ENCODE results near the gene REG1B. TPM values are rescaled to one million over a fixed set of nuclear protein-coding genes. Genes with fewer than 3 reads are reported as not detected.

REG1B gene
- total RNA-seq, result not detected in 2 replicates

GRCh38 chr2:79087785-79088364 lies at the start of gene REG1B:
TSS of gene REG1B (minus strand) at chr2:79087993. CDS start at chr2:79087612, 381 bp downstream.

GRCh38 chr2:79120194-79120713 lies 32.5 kb upstream of the REG1B start, which contains the start of gene REG1A:
TSS of gene REG1A (plus strand) at chr2:79120488. CDS start at chr2:79120862, 374 bp downstream.

Other genes starting within 250 kb of the REG1B start
- not detected in 2 replicates for gene REG3G, start 62.3 kb downstream of the REG1B start, total RNA-seq
- gene REG1A, start 32.5 kb upstream of the REG1B start, total RNA-seq, result not detected in 2 replicates
- gene REG3A, start 71.8 kb upstream of the REG1B start, total RNA-seq, result not detected in 2 replicates

Measured in mesangial cell (primary cell).